ENCODE measurements around the gene CCL13. TPM values are rescaled to one million over a fixed set of nuclear protein-coding genes. Genes with fewer than 3 reads are reported as not detected.
"Not testable (repeated sequence)": the region's sequence is repeated elsewhere in the genome, so short reads cannot be mapped to it uniquely, and the experiment has no call there.

CCL13 gene
- total and polyA plus RNA-seq, 4 donors, result 0.12 to 0.84 TPM; not detected in 2

- H3K36me3 ChIP-seq (ENCODE audit: control insufficient read depth in 4 of 4, insufficient read depth in 3 of 4, low read depth in 1 of 4, low read length in 3 of 4), result no peaks in the 10 kb centered on the region
- H3K27me3 ChIP-seq (ENCODE audit: control insufficient read depth in 4 of 4, insufficient read depth in 4 of 4, low read length in 3 of 4), result peaks cover 0 to 2% (median 0%) of the 10 kb centered on the region in 4 donors
- no peaks in the 10 kb centered on the region for H3K4me1 ChIP-seq (ENCODE audit: control insufficient read depth in 4 of 4, insufficient read depth in 4 of 4, low read length in 3 of 4)
- no peak for TF ChIP-seq HNF4A (conservative IDR thresholded peaks at IDR 0.05)
- TF ChIP-seq GABPA (IDR thresholded peaks at IDR 0.05 in 1 of 2, conservative IDR thresholded peaks at IDR 0.05 in 1 of 2), result no peak
- no peak for TF ChIP-seq FOXA2 (IDR thresholded peaks at IDR 0.05)
- TF ChIP-seq NR2F2 (IDR thresholded peaks at IDR 0.05), result no peak
- TF ChIP-seq ZBTB33 (IDR thresholded peaks at IDR 0.05), result no peak
- no peak for TF ChIP-seq ATF3 (IDR thresholded peaks at IDR 0.05)
- no peak for TF ChIP-seq TAF1 (conservative IDR thresholded peaks at IDR 0.05)
- no peak for TF ChIP-seq SP1 (IDR thresholded peaks at IDR 0.05)
- TF ChIP-seq EGR1 (IDR thresholded peaks at IDR 0.05; ENCODE audit: low read depth in 2 of 2), result no peak
- TF ChIP-seq MAX (IDR thresholded peaks at IDR 0.05), result no peak
- H3K9ac ChIP-seq (ENCODE audit: low read depth in 1 of 2, low read length in 2 of 2), result no peak within 1 kb of the TSS
- H3K4me3 ChIP-seq (ENCODE audit: low read depth in 1 of 3, low read length in 3 of 3), result no peak within 1 kb of the TSS
- no peak within 1 kb of the TSS for H3K27ac ChIP-seq (ENCODE audit: low read depth in 1 of 2, low read length in 2 of 2)
- WGBS, result 54% methylated on average over 2 of the region's 2 CpGs
- no peak for DNase-seq (ENCODE audit: low spot score)
- H3K9me3 ChIP-seq (ENCODE audit: control insufficient read depth in 4 of 4, low read length in 3 of 4), result no peaks in the 10 kb centered on the region
Observed at GRCh38 chr17:34319039-34319483, 37.2 kb upstream of the CCL13 start, which contains the start of gene CCL8. Gene CCL8, plus strand, starts transcription at chr17:34319435. Its CDS starts 67 bp downstream, at chr17:34319502.

- H3K9me3 ChIP-seq (ENCODE audit: control insufficient read depth in 4 of 4, low read length in 3 of 4), result no peaks in the 10 kb centered on the region
- no peak for DNase-seq (ENCODE audit: low spot score)
- no peaks in the 10 kb centered on the region for H3K27me3 ChIP-seq (ENCODE audit: control insufficient read depth in 4 of 4, insufficient read depth in 4 of 4, low read length in 3 of 4)
- no peak overlapping the region for H3K9ac ChIP-seq (ENCODE audit: low read depth in 1 of 2, low read length in 2 of 2)
- TF ChIP-seq RXRA (IDR thresholded peaks at IDR 0.05) (peak in 1 of 2 donors; percentile 18), RAD21 (IDR thresholded peaks at IDR 0.05) (no peak), TAF1 (conservative IDR thresholded peaks at IDR 0.05) (no peak), NR2F2 (IDR thresholded peaks at IDR 0.05) (peak; percentile 78), SP1 (IDR thresholded peaks at IDR 0.05) (peak; percentile 45)
- no peak overlapping the region for H3K4me3 ChIP-seq (ENCODE audit: low read depth in 1 of 3, low read length in 3 of 3)
- H3K4me1 ChIP-seq (ENCODE audit: control insufficient read depth in 4 of 4, insufficient read depth in 4 of 4, low read length in 3 of 4), result no peaks in the 10 kb centered on the region
- H3K36me3 ChIP-seq (ENCODE audit: control insufficient read depth in 4 of 4, insufficient read depth in 3 of 4, low read depth in 1 of 4, low read length in 3 of 4), result no peaks in the 10 kb centered on the region
- no peak overlapping the region for H3K27ac ChIP-seq (ENCODE audit: low read depth in 1 of 2, low read length in 2 of 2)
Observed at GRCh38 chr17:34321964-34322363, 34.3 kb upstream of the CCL13 start.

- H3K9me3 ChIP-seq (ENCODE audit: control insufficient read depth in 4 of 4, low read length in 3 of 4); H3K27me3 ChIP-seq (ENCODE audit: control insufficient read depth in 4 of 4, insufficient read depth in 4 of 4, low read length in 3 of 4); H3K27ac ChIP-seq (ENCODE audit: low read depth in 1 of 2, low read length in 2 of 2); H3K36me3 ChIP-seq (ENCODE audit: control insufficient read depth in 4 of 4, insufficient read depth in 3 of 4, low read depth in 1 of 4, low read length in 3 of 4); H3K4me3 ChIP-seq (ENCODE audit: low read depth in 1 of 3, low read length in 3 of 3); H3K9ac ChIP-seq (ENCODE audit: low read depth in 1 of 2, low read length in 2 of 2); DNase-seq (ENCODE audit: low spot score); H3K4me1 ChIP-seq (ENCODE audit: control insufficient read depth in 4 of 4, insufficient read depth in 4 of 4, low read length in 3 of 4): not testable (repeated sequence)
- WGBS, result 66% methylated on average over 4 of the region's 4 CpGs
Observed at GRCh38 chr17:34327580-34327979, 28.7 kb upstream of the CCL13 start.

- Histone ChIP-seq H3K27ac (ENCODE audit: low read depth in 1 of 2, low read length in 2 of 2) (no peak overlapping the region), H3K4me1 (ENCODE audit: control insufficient read depth in 4 of 4, insufficient read depth in 4 of 4, low read length in 3 of 4) (no peaks in the 10 kb centered on the region), H3K9ac (ENCODE audit: low read depth in 1 of 2, low read length in 2 of 2) (no peak overlapping the region), H3K27me3 (ENCODE audit: control insufficient read depth in 4 of 4, insufficient read depth in 4 of 4, low read length in 3 of 4) (peaks cover 0 to 3% (median 0%) of the 10 kb centered on the region in 4 donors), H3K4me3 (ENCODE audit: low read depth in 1 of 3, low read length in 3 of 3) (no peak overlapping the region), H3K9me3 (ENCODE audit: control insufficient read depth in 4 of 4, low read length in 3 of 4) (no peaks in the 10 kb centered on the region), H3K36me3 (ENCODE audit: control insufficient read depth in 4 of 4, insufficient read depth in 3 of 4, low read depth in 1 of 4, low read length in 3 of 4) (no peaks in the 10 kb centered on the region)
- DNase-seq (ENCODE audit: low spot score), result no peak
- WGBS, result 77% methylated on average over 1 of the region's 1 CpG
- no peak for TF ChIP-seq YY1 (IDR thresholded peaks at IDR 0.05)
- TF ChIP-seq EGR1 (IDR thresholded peaks at IDR 0.05; ENCODE audit: low read depth in 2 of 2), result no peak
- no peak for TF ChIP-seq GABPA (IDR thresholded peaks at IDR 0.05 in 1 of 2, conservative IDR thresholded peaks at IDR 0.05 in 1 of 2)
- TF ChIP-seq ZBTB33 (IDR thresholded peaks at IDR 0.05), result no peak
- TF ChIP-seq FOXA1 (IDR thresholded peaks at IDR 0.05), result no peak
- no peak for TF ChIP-seq TAF1 (conservative IDR thresholded peaks at IDR 0.05)
- TF ChIP-seq MAX (IDR thresholded peaks at IDR 0.05), result no peak
Observed at GRCh38 chr17:34337701-34338100, 18.6 kb upstream of the CCL13 start.
